ENCODE results near the gene ERVMER34-1.

The ERVMER34-1 gene, protein sequence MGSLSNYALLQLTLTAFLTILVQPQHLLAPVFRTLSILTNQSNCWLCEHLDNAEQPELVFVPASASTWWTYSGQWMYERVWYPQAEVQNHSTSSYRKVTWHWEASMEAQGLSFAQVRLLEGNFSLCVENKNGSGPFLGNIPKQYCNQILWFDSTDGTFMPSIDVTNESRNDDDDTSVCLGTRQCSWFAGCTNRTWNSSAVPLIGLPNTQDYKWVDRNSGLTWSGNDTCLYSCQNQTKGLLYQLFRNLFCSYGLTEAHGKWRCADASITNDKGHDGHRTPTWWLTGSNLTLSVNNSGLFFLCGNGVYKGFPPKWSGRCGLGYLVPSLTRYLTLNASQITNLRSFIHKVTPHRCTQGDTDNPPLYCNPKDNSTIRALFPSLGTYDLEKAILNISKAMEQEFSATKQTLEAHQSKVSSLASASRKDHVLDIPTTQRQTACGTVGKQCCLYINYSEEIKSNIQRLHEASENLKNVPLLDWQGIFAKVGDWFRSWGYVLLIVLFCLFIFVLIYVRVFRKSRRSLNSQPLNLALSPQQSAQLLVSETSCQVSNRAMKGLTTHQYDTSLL

DNA sequence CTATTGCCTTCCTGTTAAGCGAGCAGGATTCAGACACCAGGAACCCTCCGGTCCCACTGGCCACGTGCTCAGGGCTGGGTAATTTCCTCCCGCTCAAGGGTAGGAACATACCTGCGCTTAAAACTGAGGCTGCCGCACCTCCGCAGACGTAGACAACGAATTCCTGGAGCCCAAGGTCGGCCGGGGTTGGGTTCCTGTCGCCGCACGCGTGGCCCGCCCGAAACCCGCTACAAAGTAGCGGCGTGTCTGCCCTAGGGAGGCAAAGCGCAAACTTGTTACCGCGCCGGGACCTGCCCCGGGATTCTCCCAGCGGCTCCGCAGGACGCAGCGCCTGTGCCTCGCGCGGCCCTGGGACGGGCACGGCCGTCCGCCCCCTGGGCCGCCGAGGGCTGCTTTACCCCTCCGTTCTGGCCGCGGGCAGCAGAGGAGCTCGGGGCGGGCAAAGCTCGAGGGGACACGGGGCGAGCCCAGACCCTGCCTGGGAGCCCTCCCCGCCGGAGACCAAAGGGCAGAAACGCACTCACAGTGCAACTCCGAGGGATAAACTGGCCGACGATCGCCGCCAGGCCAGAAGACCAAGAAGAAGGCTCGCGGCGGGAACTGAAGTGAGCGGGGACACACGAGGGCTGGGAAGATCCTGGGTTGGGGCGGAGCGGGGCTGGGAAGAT is at the start of gene ERVMER34-1:
TSS of gene ERVMER34-1 (minus strand) at position 607 of the 668 bp plus-strand sequence. CDS start 5,905 bp downstream, outside the sequence.
- no peak for DNase-seq

DNA sequence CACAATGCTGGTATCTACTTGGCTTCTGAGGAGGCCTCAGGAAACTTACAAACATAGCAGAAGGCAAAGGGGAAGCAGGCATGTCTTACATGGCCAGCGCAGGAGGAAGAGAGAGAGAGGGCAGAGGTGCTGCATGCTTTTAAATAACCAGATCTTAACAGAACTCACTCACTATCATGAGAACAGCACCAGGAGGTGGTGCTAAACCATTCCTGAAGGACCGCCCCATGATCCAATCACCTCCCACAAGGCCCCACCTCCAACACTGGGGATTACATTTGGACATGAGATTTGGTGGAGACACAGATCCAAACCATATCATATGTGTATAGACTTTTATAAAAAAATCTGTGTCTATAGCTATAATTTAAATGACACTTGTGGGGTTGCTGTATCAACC is 48.6 kb upstream of the ERVMER34-1 start:
- no peak for DNase-seq

DNA sequence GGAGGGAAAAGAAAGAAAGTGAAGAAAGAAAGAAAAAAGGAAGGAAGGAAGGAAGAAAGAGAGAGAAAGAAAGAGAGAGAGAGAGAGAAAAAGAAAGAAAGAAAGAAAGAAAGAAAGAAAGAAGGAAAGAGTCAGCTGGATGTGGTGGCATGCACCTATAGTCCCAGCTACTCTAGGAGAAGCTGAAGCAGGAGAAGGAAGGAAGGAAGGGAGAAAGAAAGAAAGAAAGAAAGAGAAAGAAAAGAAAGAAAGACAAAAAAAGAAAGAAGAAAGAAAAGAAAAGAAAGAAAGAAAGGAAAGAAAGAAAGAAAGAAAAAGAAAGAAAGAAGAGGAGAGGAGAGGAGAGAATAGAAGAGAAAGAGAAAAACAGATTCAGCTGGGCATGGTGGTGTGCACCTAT is 44.3 kb upstream of the ERVMER34-1 start:
- no peak for DNase-seq

DNA sequence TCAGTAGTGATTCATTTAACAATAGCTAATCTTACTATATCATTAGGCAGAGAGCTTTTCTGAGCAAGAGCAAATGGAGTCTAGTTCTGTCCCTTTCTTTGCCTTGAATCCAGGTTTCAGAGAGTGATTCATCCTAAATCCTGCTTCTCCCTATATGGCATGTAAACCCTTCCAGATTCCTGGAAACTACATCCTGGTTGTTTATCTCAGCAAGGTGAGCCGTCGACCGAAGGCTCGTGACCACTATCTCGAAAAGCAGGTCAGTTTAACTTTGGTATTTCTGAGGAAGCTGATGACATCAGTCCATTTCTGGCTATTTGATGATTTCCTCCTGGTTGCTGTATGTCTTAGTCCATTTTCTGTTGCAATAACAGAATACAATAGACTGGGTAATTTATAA is 40.7 kb upstream of the ERVMER34-1 start:
- no peak for DNase-seq

DNA sequence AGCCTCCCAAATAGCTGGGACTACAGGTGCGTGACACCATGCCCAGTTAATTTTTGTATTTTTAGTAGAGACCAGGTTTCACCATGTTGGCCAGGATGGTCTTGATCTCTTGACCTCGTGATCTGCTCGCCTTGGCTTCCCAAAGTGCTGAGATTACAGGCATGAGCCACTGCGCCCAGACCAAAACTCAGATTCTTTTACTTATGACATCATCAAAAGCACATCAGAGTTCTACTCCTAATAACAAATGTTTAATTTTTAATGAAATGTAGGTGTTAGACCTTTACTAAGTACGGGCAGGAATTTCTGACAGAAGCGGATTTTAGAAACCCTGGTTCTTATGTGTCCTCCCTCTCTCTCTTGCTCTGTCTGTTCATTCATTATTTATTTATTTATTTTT is 38.5 kb upstream of the ERVMER34-1 start:
- no peak for DNase-seq

DNA sequence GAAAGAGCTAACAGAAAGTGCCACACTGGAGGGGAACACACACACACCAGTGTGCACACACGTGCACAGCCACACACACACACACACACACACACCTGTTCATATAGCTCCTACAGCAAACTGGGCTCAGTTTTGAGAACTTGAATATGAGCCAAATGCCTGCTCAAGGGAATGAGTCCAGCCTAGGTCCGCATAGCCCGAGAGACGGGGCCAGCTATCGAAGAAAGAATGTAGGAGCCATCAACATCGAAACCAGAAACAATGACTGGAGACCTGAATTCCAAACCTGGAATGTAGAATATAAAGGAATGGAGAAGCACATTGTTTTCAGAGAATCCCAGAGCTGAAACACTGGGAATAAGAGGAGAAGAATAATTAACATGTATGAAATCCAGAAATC is 37.6 kb upstream of the ERVMER34-1 start:
- DNase-seq: no peak

DNA sequence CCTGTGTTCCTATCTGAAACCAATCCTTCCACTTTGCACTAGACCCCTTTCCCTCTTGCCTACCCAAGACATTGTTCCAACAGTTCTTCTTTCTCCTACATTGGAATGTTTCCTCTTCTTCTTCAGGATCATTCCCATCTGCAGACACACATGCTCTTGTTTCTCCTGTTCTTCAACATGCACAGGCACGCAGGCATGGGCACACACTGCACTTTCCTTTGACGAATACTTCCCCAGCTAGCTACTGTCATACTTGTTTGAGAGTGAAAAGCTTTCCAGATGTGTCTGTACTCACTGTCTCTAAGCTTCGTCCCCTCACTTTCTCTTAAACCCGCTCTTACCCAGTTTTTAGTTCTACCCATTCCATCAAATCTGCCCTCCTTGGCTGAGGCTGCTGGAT is 31.8 kb upstream of the ERVMER34-1 start:
- DNase-seq: no peak

DNA sequence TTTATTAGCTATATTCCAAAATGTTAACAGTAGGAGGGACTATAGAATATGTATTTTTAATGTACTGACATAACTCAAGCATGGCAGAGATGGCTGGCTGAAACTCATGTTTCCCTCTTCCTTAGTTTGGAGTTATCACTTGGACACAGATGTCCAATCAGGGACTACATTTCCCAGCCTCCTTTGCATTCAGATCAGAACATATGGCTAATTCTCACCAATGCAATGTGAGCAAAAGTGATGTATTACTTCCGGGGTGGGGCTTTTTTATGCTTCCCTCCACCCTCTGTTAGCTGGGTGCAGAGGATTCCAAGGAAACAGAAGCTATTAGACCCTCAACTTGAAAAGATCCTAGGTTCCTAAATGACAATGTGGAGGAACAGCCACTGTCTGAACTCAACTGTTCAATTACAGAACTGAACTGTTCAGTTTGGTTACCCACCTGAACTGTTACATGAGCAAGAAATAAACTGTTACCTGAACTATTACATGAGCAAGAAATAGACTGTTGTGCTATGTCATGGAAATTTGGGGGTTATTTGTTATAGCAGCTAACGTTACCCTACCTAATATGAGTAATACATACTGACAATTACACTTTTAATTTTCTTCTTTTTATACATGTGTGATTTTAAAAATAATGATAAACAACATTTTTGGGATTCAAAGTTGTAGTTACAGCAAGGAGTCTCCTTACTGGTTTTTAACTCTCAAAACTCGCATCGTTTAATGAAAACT is 29.6 kb upstream of the ERVMER34-1 start:
- no peak for DNase-seq

DNA sequence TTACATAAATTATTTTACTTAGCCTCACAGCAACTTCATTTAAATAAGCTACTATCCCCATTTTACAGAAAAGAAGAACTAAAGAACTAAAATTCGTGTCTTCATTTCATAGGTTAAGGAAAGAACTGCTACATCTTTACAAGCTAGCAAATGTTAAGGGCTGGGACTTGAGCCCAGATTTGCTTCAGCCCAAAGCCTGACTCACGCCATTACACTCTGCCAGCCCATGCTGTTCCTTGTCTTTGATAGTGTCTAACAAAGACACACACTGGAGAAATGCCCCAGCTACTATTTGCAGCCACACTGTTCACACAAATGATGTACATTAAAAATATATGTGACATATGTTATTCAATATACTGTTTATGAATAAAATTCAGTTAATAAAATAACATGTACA is 29.0 kb upstream of the ERVMER34-1 start:
- DNase-seq: no peak

DNA sequence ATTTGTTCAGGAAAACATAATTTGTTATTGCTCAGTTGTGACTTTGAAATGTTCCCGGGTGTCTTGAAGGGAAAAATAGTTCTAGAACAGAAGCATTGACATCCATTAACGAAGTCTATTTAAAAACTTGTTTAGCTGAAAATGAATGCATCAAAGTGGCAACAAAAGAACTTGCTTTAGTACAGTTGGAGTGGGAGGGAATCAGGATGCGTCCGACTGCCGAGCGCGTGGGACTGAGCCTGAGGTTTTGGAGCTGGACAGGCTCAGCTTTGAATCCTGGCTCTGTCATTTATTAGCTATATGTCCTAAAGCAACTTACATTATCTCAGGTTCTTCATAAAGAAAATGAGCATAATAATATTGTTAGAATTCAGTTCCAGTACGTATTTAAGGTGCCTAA is 9.0 kb upstream of the ERVMER34-1 start:
- no peak for DNase-seq

DNA sequence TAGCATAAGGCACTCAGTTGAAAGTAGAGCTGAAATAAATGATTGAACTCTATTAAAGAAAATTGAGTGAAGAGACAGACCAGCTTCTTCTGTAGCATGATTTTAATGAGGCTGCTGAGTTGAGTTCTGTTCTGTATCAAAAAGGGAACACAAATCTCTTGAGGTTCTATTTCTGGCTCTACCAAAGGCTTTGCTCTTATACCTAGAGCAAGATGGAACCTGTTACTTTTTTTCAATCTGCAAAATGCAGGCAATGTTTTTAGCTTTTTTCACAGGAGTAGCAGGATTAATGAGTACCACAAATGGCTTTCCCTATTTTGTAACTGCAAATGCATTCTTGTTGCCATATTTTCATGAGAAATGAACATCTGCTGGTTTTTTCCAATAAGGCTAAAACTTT is 4.2 kb upstream of the ERVMER34-1 start:
- no peak for DNase-seq

DNA sequence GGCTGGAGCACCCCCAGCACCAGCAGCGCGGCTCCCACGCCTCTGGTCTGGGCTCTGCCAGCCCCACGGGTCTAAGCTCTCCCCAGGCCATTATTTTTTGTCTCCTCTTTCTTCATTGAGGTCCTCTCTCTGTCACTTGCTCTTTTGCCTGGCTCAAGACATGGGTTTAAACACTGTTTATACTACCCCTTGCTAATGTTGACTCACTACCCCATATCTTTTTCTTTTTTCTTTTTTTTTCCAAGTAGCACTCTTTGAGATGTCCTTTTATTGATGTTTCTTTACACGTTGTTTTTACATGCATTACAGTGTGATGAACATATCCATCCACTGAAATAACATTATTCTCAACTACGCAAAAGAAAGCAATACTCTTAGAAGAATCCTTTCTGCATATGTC is 1.7 kb upstream of the ERVMER34-1 start:
- DNase-seq: no peak

DNA sequence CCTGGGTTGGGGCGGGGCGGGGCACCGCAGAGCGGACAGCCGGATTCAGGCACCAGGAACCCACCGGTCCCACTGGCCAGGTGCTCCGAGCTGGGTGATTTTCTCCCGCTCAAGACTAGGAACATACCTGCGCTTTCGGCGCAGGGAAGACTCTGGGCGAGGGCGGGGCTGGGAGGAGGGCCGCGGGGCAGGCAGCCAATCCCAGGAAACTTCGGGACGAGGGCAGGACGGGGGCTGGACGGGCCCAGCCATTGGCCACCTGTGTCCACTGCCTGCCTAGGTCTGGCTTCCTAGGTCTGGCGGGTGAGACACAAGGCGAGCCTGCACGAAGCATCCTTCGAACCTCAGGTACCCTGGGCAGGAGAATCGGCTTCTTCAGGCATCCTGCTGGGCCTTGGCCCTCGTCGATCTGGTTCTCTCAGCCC is 274 bp upstream of the ERVMER34-1 start:
- DNase-seq: no peak

DNA sequence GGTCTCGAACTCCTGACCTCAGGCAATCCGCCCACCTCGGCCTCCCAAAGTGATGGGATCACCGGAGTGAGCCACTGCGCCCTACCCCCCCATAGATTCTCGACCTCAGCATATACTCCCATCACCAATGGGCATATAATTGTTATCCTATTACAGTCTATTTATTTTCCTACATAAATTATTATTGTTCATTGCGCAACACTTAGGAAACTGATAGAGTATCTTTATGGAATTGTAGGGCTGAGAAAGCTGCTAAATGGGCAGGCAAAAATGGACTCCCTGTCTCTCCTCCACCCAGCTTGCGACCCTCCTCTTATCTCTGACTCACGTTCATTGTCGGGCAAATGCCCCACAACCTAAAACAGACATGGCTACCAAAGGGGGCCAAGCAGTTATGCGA is 1.0 kb downstream of the ERVMER34-1 start:
- DNase-seq: no peak

DNA sequence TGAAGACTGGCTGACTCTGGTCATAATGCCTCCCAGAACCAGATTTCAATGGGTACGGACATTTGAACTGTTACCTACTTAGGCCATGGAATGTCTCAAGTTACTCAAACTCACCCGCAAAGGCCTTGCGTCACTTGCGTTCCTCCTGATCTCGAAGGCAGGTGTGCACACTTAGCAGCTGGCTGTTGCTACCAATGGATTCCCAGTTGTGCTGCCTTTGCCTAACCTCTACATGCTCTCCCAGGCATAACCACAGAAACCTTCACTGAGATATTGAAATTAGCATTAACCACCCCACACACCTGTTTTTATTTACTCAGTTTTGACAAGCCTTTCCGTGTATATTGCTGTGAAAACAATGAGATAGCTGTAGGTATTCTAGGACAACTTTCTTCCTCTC is 2.8 kb downstream of the ERVMER34-1 start:
- DNase-seq: no peak

DNA sequence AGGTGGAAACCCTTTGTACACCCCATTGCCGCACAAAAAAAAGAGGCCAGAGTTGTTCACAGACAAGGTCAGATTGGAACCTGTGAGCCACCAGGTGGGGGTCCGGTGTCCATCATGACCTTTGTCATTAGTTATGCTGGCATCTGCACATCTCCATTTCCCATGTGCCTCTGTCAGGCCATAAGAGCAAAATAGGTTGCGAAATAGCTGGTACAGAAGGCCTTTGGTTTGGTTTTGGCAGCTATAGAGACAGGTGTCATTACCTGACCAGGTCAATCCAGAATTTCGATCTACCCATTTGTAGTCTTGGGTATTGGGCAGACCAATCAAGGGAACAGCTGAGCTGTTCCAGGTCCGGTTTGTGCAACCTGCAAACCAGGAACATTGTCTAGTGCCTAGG is 6.6 kb downstream of the ERVMER34-1 start:
- no peak for DNase-seq

DNA sequence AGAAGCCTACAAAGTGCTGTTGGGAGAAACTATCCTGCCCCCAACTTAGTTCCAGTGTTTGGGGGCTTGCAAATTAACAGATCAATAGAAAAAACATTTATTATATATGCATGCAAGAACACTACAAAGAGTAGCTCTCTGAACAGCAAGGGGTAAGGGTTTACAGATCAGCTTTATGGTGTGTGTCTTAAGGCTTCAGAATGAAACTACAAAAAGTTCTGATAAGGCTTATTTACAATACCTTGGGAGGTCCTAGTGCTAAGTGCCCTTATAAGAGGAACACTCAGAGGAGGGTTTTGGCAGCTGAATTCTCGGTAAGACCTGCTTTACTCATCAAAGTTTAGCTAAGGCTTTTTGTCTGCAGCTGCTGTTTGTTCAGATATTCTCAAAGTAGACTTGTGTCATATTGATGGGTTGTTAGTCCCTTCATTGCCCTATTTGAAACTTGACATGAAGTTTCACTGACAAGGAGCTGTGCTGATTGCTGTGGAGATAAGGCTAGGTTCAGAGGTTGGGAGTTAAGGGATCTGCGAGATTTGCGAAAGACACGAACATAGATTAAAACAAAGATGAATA is 7.7 kb downstream of the ERVMER34-1 start:
- no peak for DNase-seq

DNA sequence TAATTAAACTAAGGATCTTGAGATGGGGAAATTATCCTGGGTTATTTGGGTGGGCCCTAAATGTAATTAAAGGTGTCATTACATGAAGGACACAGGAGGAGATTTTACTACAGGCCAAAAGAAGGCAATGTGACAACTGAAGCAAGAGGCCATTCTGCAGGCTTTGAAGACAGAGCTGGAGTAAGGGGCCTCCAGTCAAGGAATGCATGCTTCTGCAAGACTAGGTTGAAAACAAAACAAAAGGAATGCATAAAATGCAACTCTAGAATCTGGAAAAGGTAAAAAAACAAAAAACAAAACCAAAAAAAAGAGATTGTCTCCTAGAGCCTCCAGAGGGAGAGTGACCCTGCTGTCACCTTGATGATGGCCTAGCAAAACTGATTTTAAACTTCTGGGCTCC is 21.6 kb downstream of the ERVMER34-1 start:
- no peak for DNase-seq

DNA sequence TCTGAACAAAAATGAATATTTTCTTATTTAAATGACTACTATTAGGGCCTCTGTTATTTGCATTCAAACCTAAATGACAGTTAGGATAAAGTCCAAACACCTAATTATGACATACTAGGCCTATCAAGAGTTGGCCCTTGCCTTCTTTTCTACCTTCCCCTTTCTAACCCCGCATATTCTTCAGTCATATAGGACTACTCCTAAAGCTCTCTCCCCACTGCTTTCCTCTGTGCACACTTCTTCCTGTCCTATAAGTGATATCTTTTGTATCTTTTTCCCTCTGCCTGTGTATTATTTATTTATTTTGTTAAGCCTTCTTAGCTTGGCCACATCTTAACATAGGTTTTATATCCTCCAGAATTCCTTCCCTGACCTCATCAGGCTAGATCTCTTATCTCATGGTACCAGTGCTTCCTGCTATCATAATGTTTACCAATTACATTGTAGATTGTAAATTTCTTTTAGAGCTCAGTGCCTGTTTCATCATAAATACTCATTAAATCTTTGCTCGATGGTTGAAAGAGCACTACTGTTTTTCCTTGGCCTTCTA is 22.5 kb downstream of the ERVMER34-1 start:
- DNase-seq: no peak

DNA sequence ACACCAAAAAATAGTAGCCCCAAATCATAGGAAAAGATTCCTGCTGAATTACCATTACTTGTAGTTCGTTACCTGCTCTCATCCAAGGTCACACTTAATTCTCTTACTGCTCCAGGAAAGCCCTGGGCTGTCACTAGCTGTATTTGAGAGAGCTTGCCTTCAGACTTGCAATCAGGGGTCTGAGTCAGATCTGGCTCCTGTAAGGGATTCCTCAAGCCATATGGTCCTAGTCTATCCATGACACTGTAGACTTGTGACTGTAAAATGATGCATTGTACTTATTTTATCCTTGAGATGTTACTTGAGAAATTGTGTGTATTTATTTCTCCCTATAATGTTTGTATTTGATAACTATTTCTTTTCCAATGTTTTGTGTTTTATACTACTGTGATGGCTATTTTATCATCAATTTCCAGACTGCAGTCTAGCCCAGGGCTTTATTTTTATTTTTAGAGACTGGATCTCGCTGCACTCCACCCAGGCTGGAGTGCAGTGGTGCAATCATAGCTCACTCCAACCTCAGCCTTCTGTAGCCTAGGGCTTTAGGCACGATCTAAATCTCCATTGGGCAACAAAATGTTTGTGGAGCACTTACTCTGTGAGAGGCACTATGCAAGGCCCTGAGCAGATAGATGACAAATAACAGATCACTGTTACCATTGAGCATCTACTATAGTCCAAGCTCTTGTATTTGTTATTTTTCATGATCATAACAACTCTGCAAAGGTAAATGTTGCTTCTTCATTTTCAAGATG is 24.2 kb downstream of the ERVMER34-1 start:
- no peak for DNase-seq

DNA sequence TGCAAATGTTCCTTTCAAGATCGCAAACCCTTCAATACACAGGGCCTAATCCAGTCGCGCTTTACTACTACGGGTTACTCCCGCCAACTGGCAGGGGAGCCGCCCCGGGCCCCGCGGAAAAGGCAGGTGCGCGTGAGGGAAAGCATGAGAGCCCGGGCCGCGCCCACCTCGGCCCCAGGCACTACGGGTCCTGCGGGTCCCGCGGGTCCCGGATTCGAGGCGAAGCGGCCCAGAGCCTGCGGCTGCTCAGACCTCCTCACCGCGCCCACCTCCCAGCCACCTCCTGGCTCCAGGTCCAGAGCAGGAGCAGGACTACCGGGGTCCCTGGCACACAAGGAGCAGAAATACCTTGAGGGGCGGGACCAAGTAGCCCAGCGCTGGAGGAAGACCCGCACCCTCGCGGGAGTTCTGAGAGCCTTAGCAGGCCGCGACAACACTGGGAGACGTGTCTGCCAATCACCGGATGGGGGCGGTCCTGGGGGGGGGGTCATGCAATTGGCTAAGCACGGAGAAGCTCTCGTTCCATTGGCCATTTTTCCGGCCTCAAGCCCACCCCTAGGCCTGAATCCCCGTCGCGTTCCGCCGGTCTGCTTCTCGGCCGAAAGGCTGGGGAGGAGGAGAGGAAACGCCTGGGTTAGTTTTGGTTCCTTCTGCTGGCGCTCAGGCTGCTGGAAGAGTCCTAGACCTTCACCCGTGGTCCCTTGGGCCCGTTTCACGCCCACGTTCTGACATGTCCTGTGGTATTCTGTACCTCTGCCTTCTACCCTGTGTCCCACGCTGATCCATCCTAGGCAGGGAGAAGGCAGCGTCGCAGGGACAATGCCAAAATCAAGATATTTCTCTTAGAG is 29.0 kb downstream of the ERVMER34-1 start:
- peak; percentile 88 for DNase-seq

Measured in activated gamma-delta T cell treated with Interleukin-2 at 50 U/mL for 16 hours (primary cell).